GM18526 (cell line): ENCODE results near the gene ISYNA1.

ENCODE experiments used
- POLR2A ChIP-seq: IDR thresholded peaks from 3 replicates; pipeline ENCODE4 v1.6.1; 2011; ENCODE audit not compliant: insufficient read length; ENCODE audit errors: extremely low read depth

The ISYNA1 gene

GRCh38 chr19:18414504-18415177 lies 23.3 kb downstream of the ISYNA1 start:
- no peak for TF ChIP-seq POLR2A

- no peak for TF ChIP-seq POLR2A
These were observed 25.2 kb downstream of the ISYNA1 start for GRCh38 chr19:18412610-18413239.

GRCh38 chr19:18408053-18408476 lies 29.9 kb downstream of the ISYNA1 start:
- no peak for TF ChIP-seq POLR2A

GRCh38 chr19:18406749-18407148 lies 31.2 kb downstream of the ISYNA1 start:
- TF ChIP-seq POLR2A = no peak

GRCh38 chr19:18401580-18402112 lies 36.3 kb downstream of the ISYNA1 start:
- no peak for TF ChIP-seq POLR2A

- no peak for TF ChIP-seq POLR2A
These were observed 38.9 kb downstream of the ISYNA1 start for GRCh38 chr19:18399008-18399407.

- no peak for TF ChIP-seq POLR2A
These were observed 40.4 kb downstream of the ISYNA1 start, which contains the start of gene LRRC25 for GRCh38 chr19:18397242-18398202. TSS of gene LRRC25 (minus strand) at chr19:18397622. CDS start at chr19:18396963, 659 bp downstream.

- TF ChIP-seq POLR2A = no peak
These were observed 41.3 kb downstream of the ISYNA1 start for GRCh38 chr19:18396471-18397241.

GRCh38 chr19:18393836-18394235 lies 44.1 kb downstream of the ISYNA1 start:
- TF ChIP-seq POLR2A = no peak

GRCh38 chr19:18392926-18393325 lies 45.0 kb downstream of the ISYNA1 start:
- TF ChIP-seq POLR2A = no peak

- no peak for TF ChIP-seq POLR2A
These were observed 45.5 kb downstream of the ISYNA1 start for GRCh38 chr19:18392417-18392816.

- no peak for TF ChIP-seq POLR2A
These were observed 46.3 kb downstream of the ISYNA1 start for GRCh38 chr19:18391509-18392075.

GRCh38 chr19:18390065-18390907 lies 47.6 kb downstream of the ISYNA1 start:
- no peak for TF ChIP-seq POLR2A

- no peak for TF ChIP-seq POLR2A
These were observed 48.2 kb downstream of the ISYNA1 start for GRCh38 chr19:18389726-18390064.
